Body of pancreas (tissue), 4 donors: Measurements from ENCODE around the gene EXTL1. TPM values are rescaled to one million over a fixed set of nuclear protein-coding genes. Genes with fewer than 3 reads are reported as not detected.

ENCODE experiments used
- ATAC-seq: fragments of 150-250 bp; one replicate; pipeline ENCODE4 v1.9.1; 2016
- DNase-seq, 4 donors: peaks; one replicate each; pipeline ENCODE4 v3.0.0-alpha.2; 2019
- H3K27ac ChIP-seq, 4 donors: fragments of 200-600 bp; sonication (generic); 1 replicate in 3 of 4; 2 replicates in 1 of 4; pipeline versions ENCODE4 v1.5.1 to v1.6.1; 2016 to 2019; ENCODE audit warnings: mild to moderate bottlenecking in 1 of 4, mixed read lengths in 1 of 4, moderate library complexity in 1 of 4
- H3K27me3 ChIP-seq, 2 donors: fragments of 200-600 bp; sonication (generic); one replicate each; pipeline ENCODE4 v1.6.0; 2016; ENCODE audit warnings: mild to moderate bottlenecking in 1 of 2
- H3K36me3 ChIP-seq, 2 donors: fragments of 200-600 bp; sonication (generic); replicated peaks in 1 of 2; 2 replicates each; pipeline ENCODE4 v1.5.1; 2016; ENCODE audit warnings: low read depth in 2 of 2; ENCODE audit not compliant: insufficient read depth in 1 of 2
- H3K4me1 ChIP-seq: fragments of 200-600 bp; sonication (generic); one replicate; pipeline ENCODE4 v1.6.0; 2016
- H3K4me3 ChIP-seq, 2 donors: fragments of 200-600 bp; sonication (generic); 1 replicate in 1 of 2; 2 replicates in 1 of 2; pipeline ENCODE4 v1.5.1; 2016 to 2019
- H3K9me3 ChIP-seq, 3 donors: fragments of 200-600 bp; sonication (generic); 1 replicate in 2 of 3; 2 replicates in 1 of 3; pipeline ENCODE4 v1.5.1; 2016
- CTCF ChIP-seq, 7 experiments: fragments of 450-650 bp in 4 of 7; fragments of 200-600 bp in 3 of 7; sonication (generic) in 3 of 7; IDR thresholded peaks; one replicate each; pipeline ENCODE4 v1.5.1; 2016 to 2019; ENCODE audit warnings: antibody characterized with exemption in 7 of 7
- POLR2A ChIP-seq, 3 donors: fragments of 450-650 bp; IDR thresholded peaks; one replicate each; pipeline ENCODE4 v1.6.1; 2016; ENCODE audit warnings: antibody characterized with exemption in 3 of 3, mild to moderate bottlenecking in 2 of 3
- WGBS, 2 donors: methylation state at CpG; one replicate each; pipeline ENCODE4 v1.1.5; 2017; 5-methylcytosine and 5-hydroxymethylcytosine counted together
- intact Hi-C: fragments of 100-400 bp; cut with DNase I; formaldehyde crosslinking; loops from one replicate; pipeline ENCODE4 v1.15.1; 2023
- total RNA-seq, 2 donors: library from RNA; depleted of rRNA; stranded (reverse); fragments of >200 nt; gene quantifications; one replicate each; pipeline ENCODE4 v1.1.0, GENCODE V29; 2016

The EXTL1 gene
- total RNA-seq, 2 donors from 2014 or later: not detected

DNA sequence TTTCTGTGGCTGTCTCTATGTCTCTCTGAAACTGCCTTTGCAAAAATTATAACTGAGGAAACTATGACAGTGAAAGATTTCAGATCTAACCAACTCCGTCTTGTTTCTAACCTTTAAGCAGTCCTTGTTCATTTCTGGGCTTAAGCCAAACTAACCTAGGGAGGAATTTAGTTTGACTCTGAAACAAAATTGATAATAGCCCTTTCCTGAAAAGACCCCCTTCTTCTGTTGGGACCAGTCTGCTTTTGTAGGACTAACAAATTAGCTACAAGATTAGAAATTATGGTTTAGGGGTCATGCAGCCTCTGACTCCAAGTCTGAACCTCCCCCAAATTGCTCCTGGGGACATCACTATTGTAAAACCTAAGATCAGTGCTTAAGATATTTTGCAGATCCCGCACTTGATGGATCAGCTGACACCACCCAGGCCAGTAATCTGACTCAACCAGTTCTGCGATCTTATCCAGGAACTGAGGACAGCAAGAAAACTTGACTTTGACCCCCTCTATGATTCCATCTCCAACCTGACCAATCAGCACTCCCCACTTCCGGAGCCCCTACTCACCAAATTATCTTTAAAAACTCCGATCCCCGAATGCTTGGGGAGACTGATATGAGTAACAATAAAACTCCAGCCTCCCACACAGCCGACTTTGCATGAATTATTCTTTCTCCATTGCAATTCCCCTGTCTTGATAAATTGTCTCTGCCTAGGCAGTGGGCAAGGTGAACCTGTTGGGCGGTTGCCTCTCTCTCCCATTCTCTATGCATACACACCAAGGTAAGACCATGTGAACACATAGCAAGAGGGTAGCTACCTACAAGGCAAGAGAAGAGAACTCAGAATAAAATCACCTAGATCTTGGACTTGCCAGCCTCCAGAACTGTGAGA is 57.0 kb downstream of the EXTL1 start:
- ATAC-seq (no peak), DNase-seq (no peak)
- peaks cover 71% of the 10 kb centered on the region for H3K4me1 ChIP-seq
- H3K27ac ChIP-seq: peak overlapping the region in 3 of 4 donors; percentile 14 to 63 (median 58)
- no peaks in the 10 kb centered on the region for H3K27me3 ChIP-seq
- no peak overlapping the region for H3K4me3 ChIP-seq
- H3K36me3 ChIP-seq: no peaks in the 10 kb centered on the region
- intact Hi-C loops: no loop called here
- H3K9me3 ChIP-seq: no peaks in the 10 kb centered on the region
- 50 to 64% methylated on average over 8 of the region's 8 CpGs for WGBS, 2 donors
- no peak for TF ChIP-seq POLR2A (IDR thresholded peaks at IDR 0.05)
- no peak for TF ChIP-seq CTCF (IDR thresholded peaks at IDR 0.05)

GRCh38 chr1:26079178-26079563 is 57.6 kb downstream of the EXTL1 start:
- no peak overlapping the region for H3K4me3 ChIP-seq
- H3K9me3 ChIP-seq: no peaks in the 10 kb centered on the region
- ATAC-seq (no peak), DNase-seq (no peak)
- intact Hi-C loops: no loop called here
- TF ChIP-seq CTCF (IDR thresholded peaks at IDR 0.05) (no peak), POLR2A (IDR thresholded peaks at IDR 0.05) (no peak)
- no peaks in the 10 kb centered on the region for H3K27me3 ChIP-seq
- H3K4me1 ChIP-seq: peaks cover 70% of the 10 kb centered on the region
- H3K36me3 ChIP-seq: no peaks in the 10 kb centered on the region
- 69 to 80% methylated on average over 3 to 7 of the region's 7 CpGs for WGBS, 2 donors
- peak overlapping the region in 3 of 4 donors; percentile 14 to 63 (median 58) for H3K27ac ChIP-seq

- Histone ChIP-seq H3K36me3 (no peaks in the 10 kb centered on the region), H3K4me1 (peaks cover 66% of the 10 kb centered on the region), H3K27me3 (no peaks in the 10 kb centered on the region), H3K4me3 (no peak overlapping the region), H3K27ac (peak overlapping the region; percentile 14 to 68 (median 60)), H3K9me3 (no peaks in the 10 kb centered on the region)
- TF ChIP-seq CTCF (IDR thresholded peaks at IDR 0.05) (no peak), POLR2A (IDR thresholded peaks at IDR 0.05) (no peak)
- ATAC-seq (peak; percentile 50), DNase-seq (peak in 1 of 4 donors; percentile 20)
- intact Hi-C loops: no loop called here
- WGBS, 2 donors: 45 to 46% methylated on average over 9 of the region's 9 CpGs
Observed at GRCh38 chr1:26079960-26080814, 58.6 kb downstream of the EXTL1 start.

- Histone ChIP-seq H3K9me3 (no peaks in the 10 kb centered on the region), H3K27me3 (no peaks in the 10 kb centered on the region), H3K4me3 (no peak overlapping the region), H3K36me3 (no peaks in the 10 kb centered on the region), H3K4me1 (peaks cover 53% of the 10 kb centered on the region), H3K27ac (peak overlapping the region in 2 of 4 donors; percentile 21 to 63)
- TF ChIP-seq CTCF (IDR thresholded peaks at IDR 0.05): no peak
- TF ChIP-seq POLR2A (IDR thresholded peaks at IDR 0.05): no peak
- peak in 1 of 4 donors; percentile 16 for DNase-seq
- 79 to 93% methylated on average over 3 to 8 of the region's 8 CpGs for WGBS, 2 donors
- intact Hi-C loops: no loop called here
- no peak for ATAC-seq
Observed at GRCh38 chr1:26081267-26082019, 59.9 kb downstream of the EXTL1 start.
